ENCODE measurements around the gene C6orf15.

GRCh38 chr6:31107052-31107451, 5.3 kb downstream of the C6orf15 start:
- no peak for TF ChIP-seq CTCF (IDR thresholded peaks at IDR 0.05; ENCODE audit: low read length)
- no peak for TF ChIP-seq EZH2 (IDR thresholded peaks at IDR 0.05; ENCODE audit: borderline replicate concordance, low read length)
